Neural cell (in vitro differentiated cells): Measurements from ENCODE around the gene RACK1. TPM values are rescaled to one million over a fixed set of nuclear protein-coding genes. Genes with fewer than 3 reads are reported as not detected.

Experiments used
- H2AFZ ChIP-seq: fragments of 200-600, 300-800 bp; sonication (generic), shearing (Covaris generic); 2 replicates; pipeline ENCODE4 v1.6.0; 2014; ENCODE audit warnings: low read depth, mild to moderate bottlenecking, antibody characterized with exemption, low read length, moderate library complexity
- H3F3A ChIP-seq: fragments of 200-600 bp; shearing (Covaris generic); 2 replicates; pipeline ENCODE4 v1.6.1; 2016; ENCODE audit warnings: mild to moderate bottlenecking, moderate library complexity, mixed read lengths, antibody characterized with exemption, low read length; ENCODE audit not compliant: insufficient read depth, poor library complexity, severe bottlenecking
- H3K27ac ChIP-seq: fragments of 200-600, 300-800 bp; sonication (generic), shearing (Covaris generic); 2 replicates; pipeline ENCODE4 v1.5.1; 2014; ENCODE audit warnings: mild to moderate bottlenecking, low read length, moderate library complexity
- H3K27me3 ChIP-seq: fragments of 300-800, 200-600 bp; sonication (generic), shearing (Covaris generic); 2 replicates; pipeline ENCODE4 v1.6.0; 2014; ENCODE audit warnings: mild to moderate bottlenecking, low read depth, low read length, moderate library complexity; ENCODE audit not compliant: insufficient read depth
- H3K36me3 ChIP-seq: fragments of 300-800, 200-600 bp; sonication (generic), shearing (Covaris generic); 2 replicates; pipeline ENCODE4 v1.5.1; 2014; ENCODE audit warnings: mild to moderate bottlenecking, antibody characterized with exemption, low read length, moderate library complexity; ENCODE audit not compliant: insufficient read depth
- H3K4me2 ChIP-seq: fragments of 300-800, 200-600 bp; sonication (generic), shearing (Covaris generic); 2 replicates; pipeline ENCODE4 v1.6.0; 2014; ENCODE audit warnings: mild to moderate bottlenecking, low read length
- H3K4me3 ChIP-seq: fragments of 300-800, 200-600 bp; sonication (generic), shearing (Covaris generic); 2 replicates; pipeline ENCODE4 v1.5.1; 2014; ENCODE audit warnings: mild to moderate bottlenecking, low read length, moderate library complexity
- H3K79me2 ChIP-seq: fragments of 200-600 bp; shearing (Covaris generic); replicated peaks from 2 replicates; pipeline ENCODE4 v1.6.0; 2014; ENCODE audit warnings: mild to moderate bottlenecking, low read length, moderate library complexity; ENCODE audit not compliant: insufficient read depth
- H3K9ac ChIP-seq: fragments of 300-800, 200-600 bp; sonication (generic), shearing (Covaris generic); 2 replicates; pipeline ENCODE4 v1.6.1; 2016; ENCODE audit warnings: mild to moderate bottlenecking, low read length, mixed read lengths
- H3K9me2 ChIP-seq: fragments of 200-600 bp; shearing (Covaris generic); 2 replicates; pipeline ENCODE4 v1.6.1; 2016; ENCODE audit warnings: mild to moderate bottlenecking, low read length, mixed read lengths; ENCODE audit not compliant: insufficient read depth
- H3K9me3 ChIP-seq: fragments of 200-600, 300-800 bp; sonication (generic), shearing (Covaris generic); 2 replicates; pipeline ENCODE4 v1.6.1; 2016; ENCODE audit warnings: mild to moderate bottlenecking, mixed run types, low read length, moderate library complexity, mixed read lengths
- H4K20me1 ChIP-seq: fragments of 200-600 bp; shearing (Covaris generic); 2 replicates; pipeline ENCODE4 v1.6.1; 2016; ENCODE audit warnings: mild to moderate bottlenecking, mixed run types; ENCODE audit not compliant: insufficient read depth
- EP300 ChIP-seq: fragments of 450-650 bp; conservative IDR thresholded peaks from 2 replicates; pipeline ENCODE4 v1.6.1; 2014; ENCODE audit warnings: antibody characterized with exemption, mild to moderate bottlenecking, moderate library complexity; ENCODE audit not compliant: poor library complexity, severe bottlenecking
- EZH2 ChIP-seq: fragments of 200-600, 300-800 bp; shearing (Covaris generic), sonication (generic); IDR thresholded peaks from 2 replicates; pipeline ENCODE4 v1.6.1; 2014; ENCODE audit warnings: antibody characterized with exemption, low read length, borderline replicate concordance, mild to moderate bottlenecking; ENCODE audit not compliant: insufficient read depth, poor library complexity, severe bottlenecking
- MXI1 ChIP-seq: fragments of 450-650 bp; conservative IDR thresholded peaks from 2 replicates; pipeline ENCODE4 v1.6.1; 2014; ENCODE audit warnings: antibody characterized with exemption, mild to moderate bottlenecking; ENCODE audit not compliant: poor library complexity, severe bottlenecking
- POLR2AphosphoS5 ChIP-seq: IDR thresholded peaks from 2 replicates; pipeline ENCODE4 v1.6.1; 2012
- RAD21 ChIP-seq: fragments of 450-650 bp; conservative IDR thresholded peaks from 2 replicates; pipeline ENCODE4 v1.6.1; 2014; ENCODE audit warnings: antibody characterized with exemption, mild to moderate bottlenecking, moderate library complexity
- SMC3 ChIP-seq: fragments of 450-650 bp; conservative IDR thresholded peaks from 2 replicates; pipeline ENCODE4 v1.6.1; 2014; ENCODE audit warnings: antibody characterized with exemption, mild to moderate bottlenecking, moderate library complexity; ENCODE audit not compliant: poor library complexity
- TAF1 ChIP-seq: IDR thresholded peaks from 2 replicates; pipeline ENCODE4 v1.6.1; 2012; ENCODE audit warnings: low read depth
- polyA plus RNA-seq: library from polyadenylated mRNA; depleted of rRNA; stranded (reverse); fragments of >200 nt; gene quantifications from 2 replicates; pipeline ENCODE4 v1.2.3, GENCODE V29; 2014
- TF ChIP-seq, protein P1 (sequence below): fragments of 450-650 bp; IDR thresholded peaks from 2 replicates; pipeline ENCODE4 v1.5.1; 2014; ENCODE audit warnings: antibody characterized with exemption, mild to moderate bottlenecking, moderate library complexity; ENCODE audit not compliant: poor library complexity, severe bottlenecking
- TF ChIP-seq, protein P2 (sequence below): IDR thresholded peaks from 2 replicates; pipeline ENCODE4 v1.6.1; 2012; ENCODE audit warnings: borderline replicate concordance

Gene RACK1
- polyA plus RNA-seq, 1 donor from 2014 or later: 2,178 TPM

- Histone ChIP-seq H3K9ac (peak overlapping the region; percentile 100), H3F3A (no peaks in the 10 kb centered on the region), H2AFZ (peak overlapping the region; percentile 99), H3K4me3 (peak overlapping the region; percentile 85), H3K79me2 (peaks cover 54% of the 10 kb centered on the region), H3K9me2 (no peaks in the 10 kb centered on the region), H3K27me3 (no peaks in the 10 kb centered on the region), H3K4me2 (peak overlapping the region; percentile 73), H3K9me3 (no peaks in the 10 kb centered on the region), H4K20me1 (no peaks in the 10 kb centered on the region), H3K36me3 (no peaks in the 10 kb centered on the region), H3K27ac (peak overlapping the region; percentile 97)
- TF ChIP-seq, protein P1, sequence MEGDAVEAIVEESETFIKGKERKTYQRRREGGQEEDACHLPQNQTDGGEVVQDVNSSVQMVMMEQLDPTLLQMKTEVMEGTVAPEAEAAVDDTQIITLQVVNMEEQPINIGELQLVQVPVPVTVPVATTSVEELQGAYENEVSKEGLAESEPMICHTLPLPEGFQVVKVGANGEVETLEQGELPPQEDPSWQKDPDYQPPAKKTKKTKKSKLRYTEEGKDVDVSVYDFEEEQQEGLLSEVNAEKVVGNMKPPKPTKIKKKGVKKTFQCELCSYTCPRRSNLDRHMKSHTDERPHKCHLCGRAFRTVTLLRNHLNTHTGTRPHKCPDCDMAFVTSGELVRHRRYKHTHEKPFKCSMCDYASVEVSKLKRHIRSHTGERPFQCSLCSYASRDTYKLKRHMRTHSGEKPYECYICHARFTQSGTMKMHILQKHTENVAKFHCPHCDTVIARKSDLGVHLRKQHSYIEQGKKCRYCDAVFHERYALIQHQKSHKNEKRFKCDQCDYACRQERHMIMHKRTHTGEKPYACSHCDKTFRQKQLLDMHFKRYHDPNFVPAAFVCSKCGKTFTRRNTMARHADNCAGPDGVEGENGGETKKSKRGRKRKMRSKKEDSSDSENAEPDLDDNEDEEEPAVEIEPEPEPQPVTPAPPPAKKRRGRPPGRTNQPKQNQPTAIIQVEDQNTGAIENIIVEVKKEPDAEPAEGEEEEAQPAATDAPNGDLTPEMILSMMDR: peak; percentile 18
- TF ChIP-seq, protein P2, sequence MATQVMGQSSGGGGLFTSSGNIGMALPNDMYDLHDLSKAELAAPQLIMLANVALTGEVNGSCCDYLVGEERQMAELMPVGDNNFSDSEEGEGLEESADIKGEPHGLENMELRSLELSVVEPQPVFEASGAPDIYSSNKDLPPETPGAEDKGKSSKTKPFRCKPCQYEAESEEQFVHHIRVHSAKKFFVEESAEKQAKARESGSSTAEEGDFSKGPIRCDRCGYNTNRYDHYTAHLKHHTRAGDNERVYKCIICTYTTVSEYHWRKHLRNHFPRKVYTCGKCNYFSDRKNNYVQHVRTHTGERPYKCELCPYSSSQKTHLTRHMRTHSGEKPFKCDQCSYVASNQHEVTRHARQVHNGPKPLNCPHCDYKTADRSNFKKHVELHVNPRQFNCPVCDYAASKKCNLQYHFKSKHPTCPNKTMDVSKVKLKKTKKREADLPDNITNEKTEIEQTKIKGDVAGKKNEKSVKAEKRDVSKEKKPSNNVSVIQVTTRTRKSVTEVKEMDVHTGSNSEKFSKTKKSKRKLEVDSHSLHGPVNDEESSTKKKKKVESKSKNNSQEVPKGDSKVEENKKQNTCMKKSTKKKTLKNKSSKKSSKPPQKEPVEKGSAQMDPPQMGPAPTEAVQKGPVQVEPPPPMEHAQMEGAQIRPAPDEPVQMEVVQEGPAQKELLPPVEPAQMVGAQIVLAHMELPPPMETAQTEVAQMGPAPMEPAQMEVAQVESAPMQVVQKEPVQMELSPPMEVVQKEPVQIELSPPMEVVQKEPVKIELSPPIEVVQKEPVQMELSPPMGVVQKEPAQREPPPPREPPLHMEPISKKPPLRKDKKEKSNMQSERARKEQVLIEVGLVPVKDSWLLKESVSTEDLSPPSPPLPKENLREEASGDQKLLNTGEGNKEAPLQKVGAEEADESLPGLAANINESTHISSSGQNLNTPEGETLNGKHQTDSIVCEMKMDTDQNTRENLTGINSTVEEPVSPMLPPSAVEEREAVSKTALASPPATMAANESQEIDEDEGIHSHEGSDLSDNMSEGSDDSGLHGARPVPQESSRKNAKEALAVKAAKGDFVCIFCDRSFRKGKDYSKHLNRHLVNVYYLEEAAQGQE: no peak
- TF ChIP-seq SMC3 (no peak), POLR2AphosphoS5 (peak; percentile 68), TAF1 (no peak), RAD21 (no peak), MXI1 (peak; percentile 24)
These were observed 17.8 kb upstream of the RACK1 start for GRCh38 chr5:181261320-181262049.

DNA sequence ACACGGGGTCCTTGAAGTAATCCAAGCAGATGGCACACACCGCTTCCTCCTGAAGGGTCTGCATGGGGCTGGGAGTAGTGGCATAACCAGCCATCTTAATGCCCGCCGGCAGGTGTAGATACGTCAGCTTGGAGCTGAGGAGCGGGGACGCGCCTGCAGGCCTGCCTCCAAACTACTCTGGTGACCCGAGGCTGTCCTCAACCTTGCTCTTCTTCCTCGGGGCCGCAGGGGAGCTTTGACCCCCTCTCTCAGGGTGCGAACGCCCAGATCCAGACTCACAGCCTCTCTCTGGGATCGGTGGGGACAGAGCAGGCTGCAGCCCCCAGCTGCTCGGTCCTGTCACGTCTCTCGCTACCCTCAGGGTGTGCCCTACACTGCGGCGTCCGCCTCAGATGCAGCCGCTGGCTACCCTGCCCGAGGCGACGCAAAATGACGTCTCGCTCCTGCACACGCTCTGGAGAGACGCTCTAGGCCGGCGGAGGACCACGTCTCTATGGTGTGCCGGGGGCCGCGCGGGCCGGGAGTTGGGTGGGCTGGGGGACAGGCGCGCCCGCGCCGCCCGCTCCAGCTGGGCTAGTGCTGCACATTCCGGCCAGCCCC, 17.1 kb upstream of the RACK1 start, which contains the start of gene TRIM52:
TRIM52 (minus strand) TSS at position 424 of the 600 bp plus-strand sequence; CDS start at position 94, 330 bp downstream.
- no peaks in the 10 kb centered on the region for H3K27me3 ChIP-seq
- TF ChIP-seq, protein P2: peak; percentile 83
- TF ChIP-seq POLR2AphosphoS5: peak; percentile 94
- TF ChIP-seq EZH2: no peak
- peak; percentile 82 for TF ChIP-seq MXI1
- TF ChIP-seq, protein P1: peak; percentile 40
- peak; percentile 89 for TF ChIP-seq TAF1
- peak; percentile 39 for TF ChIP-seq RAD21
- peak; percentile 48 for TF ChIP-seq EP300
- TF ChIP-seq SMC3: peak; percentile 40
- H4K20me1 ChIP-seq: no peaks in the 10 kb centered on the region
- H3K4me2 ChIP-seq: peak within 1 kb of the TSS; percentile 90
- no peaks in the 10 kb centered on the region for H3K9me2 ChIP-seq
- H3K27ac ChIP-seq: peak within 1 kb of the TSS; percentile 97
- peak within 1 kb of the TSS; percentile 100 for H3K9ac ChIP-seq
- peaks cover 60% of the 10 kb centered on the region for H3K79me2 ChIP-seq
- H2AFZ ChIP-seq: peak within 1 kb of the TSS; percentile 99
- no peaks in the 10 kb centered on the region for H3K9me3 ChIP-seq
- H3F3A ChIP-seq: no peaks in the 10 kb centered on the region
- peak within 1 kb of the TSS; percentile 85 for H3K4me3 ChIP-seq
- no peaks in the 10 kb centered on the region for H3K36me3 ChIP-seq
